ENCODE data around the gene SUN1.
"Not testable (repeated sequence)": the region's sequence is repeated elsewhere in the genome, so short reads cannot be mapped to it uniquely, and the experiment has no call there.

Gene SUN1

GRCh38 chr7:855686-856369, 23.6 kb downstream of the SUN1 start:
- DNase-seq (ENCODE audit: low read depth in 1 of 2, low spot score in 1 of 2): no peak

DNA sequence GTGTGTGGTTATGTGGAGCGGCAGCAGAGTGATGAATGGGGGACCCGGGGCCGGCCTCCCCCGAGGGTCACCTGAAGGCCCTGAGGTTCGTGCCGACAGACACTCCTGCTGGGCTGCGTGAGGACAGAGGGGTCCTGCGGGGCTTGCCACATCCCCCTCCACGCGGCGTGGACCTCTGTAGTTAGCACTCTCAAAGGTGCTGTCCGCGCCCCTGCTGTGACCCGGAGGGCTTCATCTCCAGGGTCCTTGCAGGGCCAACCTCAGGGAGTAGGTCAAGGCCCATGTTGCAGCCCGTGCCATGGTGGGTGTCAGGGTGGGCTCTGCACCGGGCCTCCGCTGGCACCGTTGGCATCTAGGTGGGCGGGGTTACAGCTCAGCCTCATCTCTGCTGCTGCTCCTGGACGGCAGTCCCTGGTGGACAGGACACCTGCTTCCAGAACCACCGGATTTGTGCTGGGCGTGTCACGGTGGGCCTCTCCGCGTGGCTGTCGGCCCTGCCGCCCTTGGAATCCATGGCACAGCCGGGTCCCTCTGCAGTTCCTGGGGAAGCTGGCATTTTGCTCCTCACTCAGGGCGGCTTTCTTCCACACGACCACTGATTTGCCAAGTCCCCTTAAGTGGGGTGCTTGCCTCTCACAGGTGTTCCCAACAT, 24.3 kb downstream of the SUN1 start:
- no peak for DNase-seq (ENCODE audit: low read depth in 1 of 2, low spot score in 1 of 2)

GRCh38 chr7:857661-858060, 25.4 kb downstream of the SUN1 start:
- no peak for DNase-seq (ENCODE audit: low read depth in 1 of 2, low spot score in 1 of 2)

DNA sequence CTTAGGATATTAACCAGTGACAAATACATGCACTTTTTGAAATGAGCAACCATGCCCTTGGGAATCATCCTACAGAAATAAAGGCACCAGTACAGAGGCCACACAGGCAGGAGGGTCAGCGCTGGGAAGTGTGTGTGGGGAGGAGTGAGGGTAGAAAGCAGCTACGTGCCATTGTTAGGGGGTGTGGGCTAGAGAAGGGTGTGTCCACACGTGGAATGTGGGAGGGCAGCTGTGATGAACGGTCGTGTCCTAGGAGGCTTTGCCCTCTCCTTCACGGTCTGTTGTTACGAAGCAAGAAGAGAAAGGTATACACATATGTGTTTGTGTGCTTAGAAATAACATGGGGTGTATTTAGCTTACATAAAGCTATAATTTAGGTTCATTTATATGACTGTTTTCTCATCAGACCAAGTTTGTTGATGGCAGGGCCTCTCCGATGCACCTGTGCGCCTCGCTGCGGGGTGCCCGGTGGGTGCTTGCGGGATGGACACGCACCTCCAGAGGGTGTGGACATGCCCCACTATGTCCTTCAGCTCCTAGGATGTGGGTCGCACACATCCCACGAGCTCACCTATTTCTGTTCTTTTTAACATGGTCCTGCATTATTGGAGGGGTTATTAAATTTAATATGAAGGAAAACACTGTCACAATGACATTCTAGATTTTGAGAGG, 27.2 kb downstream of the SUN1 start:
- no peak for DNase-seq (ENCODE audit: low read depth in 1 of 2, low spot score in 1 of 2)

DNA sequence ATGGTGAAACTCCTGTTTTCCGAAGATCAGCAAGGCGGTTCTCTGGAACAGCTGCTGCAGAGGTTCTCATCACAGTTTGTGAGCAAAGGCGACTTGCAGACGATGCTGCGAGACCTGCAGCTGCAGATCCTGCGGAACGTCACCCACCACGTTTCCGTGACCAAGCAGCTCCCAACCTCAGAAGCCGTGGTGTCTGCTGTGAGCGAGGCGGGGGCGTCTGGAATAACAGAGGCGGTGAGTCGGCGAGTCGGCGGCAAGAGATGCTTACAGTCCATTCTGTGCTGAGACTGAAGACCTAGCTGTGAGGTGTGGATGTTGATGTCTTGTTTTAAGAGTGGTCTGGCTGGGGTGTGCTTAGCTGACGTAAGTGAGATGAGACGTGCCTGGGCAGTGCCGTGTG, 27.9 kb downstream of the SUN1 start:
- no peak for DNase-seq (ENCODE audit: low read depth in 1 of 2, low spot score in 1 of 2)

DNA sequence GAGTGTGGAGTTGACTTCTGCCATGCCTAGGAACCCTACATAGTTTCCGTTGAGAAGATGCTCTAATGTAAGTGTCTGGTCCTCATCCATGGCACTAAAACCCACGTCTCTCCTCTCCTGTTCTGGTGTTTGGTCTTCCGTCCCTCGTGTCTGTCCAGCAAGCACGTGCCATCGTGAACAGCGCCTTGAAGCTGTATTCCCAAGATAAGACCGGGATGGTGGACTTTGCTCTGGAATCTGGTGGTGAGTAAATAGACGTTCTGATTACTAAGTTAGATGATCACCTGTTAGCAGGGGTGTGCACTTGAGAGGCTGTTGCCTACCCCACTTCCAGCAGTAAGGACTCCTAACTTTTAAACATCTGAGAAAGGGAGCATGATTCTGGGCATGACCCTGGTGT, 28.9 kb downstream of the SUN1 start:
- DNase-seq (ENCODE audit: low read depth in 1 of 2, low spot score in 1 of 2): no peak

GRCh38 chr7:862157-862556, 29.9 kb downstream of the SUN1 start:
- DNase-seq (ENCODE audit: low read depth in 1 of 2, low spot score in 1 of 2): no peak

- no peak for DNase-seq (ENCODE audit: low read depth in 1 of 2, low spot score in 1 of 2)
Measured at GRCh38 chr7:863106-863505, 30.8 kb downstream of the SUN1 start.

DNA sequence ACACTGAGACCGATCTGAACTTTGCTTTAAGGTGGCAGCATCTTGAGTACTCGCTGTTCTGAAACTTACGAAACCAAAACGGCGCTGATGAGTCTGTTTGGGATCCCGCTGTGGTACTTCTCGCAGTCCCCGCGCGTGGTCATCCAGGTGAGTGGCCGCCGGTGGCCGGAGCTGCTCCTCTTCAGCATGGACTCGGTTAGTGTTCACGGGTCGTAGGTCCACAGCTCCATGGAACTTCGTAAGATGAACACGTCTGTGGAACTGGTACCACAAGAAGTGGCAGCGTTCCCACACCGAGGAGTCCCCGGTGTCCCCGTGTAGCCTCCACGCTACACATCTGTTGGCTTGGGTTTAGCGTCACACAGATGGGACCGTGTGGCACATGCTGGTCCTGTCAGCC, 33.6 kb downstream of the SUN1 start:
- DNase-seq (ENCODE audit: low read depth in 1 of 2, low spot score in 1 of 2): no peak

- no peak for DNase-seq (ENCODE audit: low read depth in 1 of 2, low spot score in 1 of 2)
Measured at GRCh38 chr7:867001-867405, 34.7 kb downstream of the SUN1 start.

DNA sequence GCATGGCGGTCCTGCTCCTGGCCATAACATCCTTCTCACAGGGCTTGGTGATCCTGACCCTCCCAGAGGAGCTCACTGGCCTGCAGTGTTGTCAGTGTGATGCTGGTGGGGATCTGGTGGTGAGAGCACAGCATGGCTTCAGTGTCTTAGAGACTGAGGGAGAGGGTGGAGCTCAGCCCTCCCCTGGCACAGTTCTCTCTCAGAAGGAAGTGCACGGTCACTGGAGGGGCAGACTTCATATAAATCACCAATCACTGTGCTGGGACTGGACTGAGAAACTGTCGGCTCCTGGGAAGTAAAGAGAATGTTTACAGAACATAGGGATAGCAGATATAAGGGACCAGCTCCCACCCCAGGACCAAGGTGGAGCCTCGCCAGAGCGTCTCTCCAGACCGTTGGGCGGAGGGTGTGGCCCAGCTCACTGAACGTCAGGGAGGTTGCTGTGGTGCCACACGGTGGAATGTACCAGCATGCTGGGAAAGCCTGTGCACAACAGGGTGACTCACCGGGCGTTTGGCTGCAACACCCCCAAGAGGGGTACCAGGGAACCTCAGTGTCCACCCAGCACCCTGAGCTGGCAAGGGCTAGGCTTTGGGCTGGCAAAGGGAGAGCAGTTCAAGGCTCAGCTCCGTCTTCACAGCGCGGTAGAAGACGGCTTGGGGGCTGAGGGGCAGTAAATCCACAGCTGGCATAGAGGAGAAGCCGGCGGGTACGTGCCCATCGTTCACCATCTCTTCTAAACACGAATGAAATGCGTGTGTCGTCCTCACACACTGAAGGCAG, 35.3 kb downstream of the SUN1 start:
- no peak for DNase-seq (ENCODE audit: low read depth in 1 of 2, low spot score in 1 of 2)

DNA sequence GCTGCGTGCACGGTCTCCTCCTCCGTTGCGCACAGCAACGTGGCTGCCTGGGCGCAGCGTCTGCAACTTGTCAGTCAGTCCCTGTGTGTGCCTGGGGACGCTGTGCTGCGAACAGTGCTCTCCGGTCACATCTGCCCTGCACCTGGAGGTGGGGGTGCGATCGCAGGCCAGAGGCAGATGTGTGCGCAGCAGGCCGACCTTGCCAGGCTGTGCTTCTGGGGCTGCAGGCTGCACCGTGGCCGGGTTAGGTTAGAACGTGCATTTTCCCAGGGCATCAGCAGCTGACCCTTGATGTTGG, 35.9 kb downstream of the SUN1 start:
- DNase-seq (ENCODE audit: low read depth in 1 of 2, low spot score in 1 of 2): no peak

DNA sequence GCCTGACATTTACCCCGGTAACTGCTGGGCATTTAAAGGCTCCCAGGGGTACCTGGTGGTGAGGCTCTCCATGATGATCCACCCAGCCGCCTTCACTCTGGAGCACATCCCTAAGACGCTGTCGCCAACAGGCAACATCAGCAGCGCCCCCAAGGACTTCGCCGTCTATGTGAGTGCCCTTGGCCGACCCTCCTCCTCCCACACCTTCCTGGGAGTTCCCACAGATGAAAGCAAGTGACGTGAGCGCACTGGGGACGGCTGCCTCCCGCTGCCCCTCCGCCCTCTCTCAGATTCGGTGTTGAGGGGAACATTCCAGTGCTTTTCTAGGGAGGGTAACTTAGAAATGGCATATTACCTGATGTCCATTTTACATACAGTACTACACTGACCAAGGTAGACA, 37.1 kb downstream of the SUN1 start:
- no peak for DNase-seq (ENCODE audit: low read depth in 1 of 2, low spot score in 1 of 2)

DNA sequence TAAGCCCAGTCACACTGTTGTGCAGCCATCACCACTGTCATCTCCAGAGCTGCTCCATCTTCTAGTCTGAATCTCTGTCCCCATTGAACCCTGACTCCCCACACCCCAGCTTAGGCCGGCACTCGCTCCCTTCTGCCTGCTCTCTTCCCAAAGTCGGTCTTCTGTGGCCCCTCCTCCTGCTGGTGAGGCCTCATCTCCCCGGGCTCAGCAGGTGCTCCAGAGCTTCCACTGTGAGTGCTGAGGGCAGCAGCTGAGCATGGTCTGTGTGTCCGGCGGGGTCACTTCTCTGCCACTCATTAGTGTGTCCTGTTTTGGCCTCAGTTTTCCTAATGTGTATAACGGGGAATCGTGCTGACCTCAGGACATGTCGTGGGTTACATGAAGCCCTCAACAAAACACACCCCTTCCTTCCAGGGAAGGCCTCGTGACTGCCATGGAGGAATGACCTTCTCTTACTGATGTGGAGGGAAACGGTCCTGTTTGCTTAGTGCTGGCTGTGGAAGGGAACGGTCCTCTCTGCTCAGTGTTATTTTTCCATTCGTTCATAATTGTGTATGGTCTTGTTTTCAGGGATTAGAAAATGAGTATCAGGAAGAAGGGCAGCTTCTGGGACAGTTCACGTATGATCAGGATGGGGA, 39.7 kb downstream of the SUN1 start:
- no peak for DNase-seq (ENCODE audit: low read depth in 1 of 2, low spot score in 1 of 2)

DNA sequence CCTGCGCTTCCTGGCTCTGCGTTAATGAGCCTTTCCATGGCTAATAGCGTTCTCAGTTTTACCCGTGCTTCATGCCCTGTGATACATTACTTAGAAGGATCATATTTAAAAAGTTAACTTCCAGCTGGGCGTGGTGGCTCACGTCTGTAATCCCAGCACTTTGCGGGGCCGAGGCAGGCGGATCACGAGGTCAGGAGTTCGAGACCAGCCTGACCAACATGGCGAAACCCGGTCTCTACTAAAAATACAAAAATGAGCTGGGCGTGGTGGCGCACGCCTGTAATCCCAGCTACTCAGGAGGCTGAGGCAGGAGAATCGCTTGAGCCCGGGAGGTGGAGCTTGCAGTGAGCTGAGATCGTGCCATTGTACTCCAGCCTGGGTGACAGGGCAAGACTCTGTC, 40.4 kb downstream of the SUN1 start:
- not testable (repeated sequence) for DNase-seq (ENCODE audit: low read depth in 1 of 2, low spot score in 1 of 2)

- DNase-seq (ENCODE audit: low read depth in 1 of 2, low spot score in 1 of 2): peak; percentile 47 to 63
Measured at GRCh38 chr7:873367-874002, 41.2 kb downstream of the SUN1 start.

- no peak for DNase-seq (ENCODE audit: low read depth in 1 of 2, low spot score in 1 of 2)
Measured at GRCh38 chr7:874031-874749, 41.9 kb downstream of the SUN1 start.

- DNase-seq (ENCODE audit: low read depth in 1 of 2, low spot score in 1 of 2): no peak
Measured at GRCh38 chr7:875051-875450, 42.8 kb downstream of the SUN1 start.

- DNase-seq (ENCODE audit: low read depth in 1 of 2, low spot score in 1 of 2): no peak
Measured at GRCh38 chr7:875476-876076, 43.3 kb downstream of the SUN1 start.
